C4-2B (cell line): ENCODE measurements around the gene INPP4A.

Experiments used
- H3K27ac ChIP-seq: fragments of 450-650 bp; 2 replicates; pipeline ENCODE4 v1.5.1; 2017
- CTCF ChIP-seq: fragments of 450-650 bp; conservative IDR thresholded peaks from 2 replicates; pipeline ENCODE4 v1.5.1; 2017; ENCODE audit warnings: mild to moderate bottlenecking
- ZFX ChIP-seq: fragments of 450-650 bp; IDR thresholded peaks from 2 replicates; pipeline ENCODE4 v1.6.1; 2017

The INPP4A gene

GRCh38 chr2:98503481-98504105 is 58.9 kb downstream of the INPP4A start:
- no peak overlapping the region for H3K27ac ChIP-seq
- no peak for TF ChIP-seq CTCF
- no peak for TF ChIP-seq ZFX

GRCh38 chr2:98504381-98505109 is 59.9 kb downstream of the INPP4A start:
- no peak overlapping the region for H3K27ac ChIP-seq
- no peak for TF ChIP-seq ZFX
- no peak for TF ChIP-seq CTCF

GRCh38 chr2:98505311-98505808 is 60.7 kb downstream of the INPP4A start:
- TF ChIP-seq CTCF (no peak), ZFX (no peak)
- H3K27ac ChIP-seq: no peak overlapping the region

- no peak overlapping the region for H3K27ac ChIP-seq
Observed at GRCh38 chr2:98505971-98506664, 61.5 kb downstream of the INPP4A start.

GRCh38 chr2:98506881-98507280 is 62.2 kb downstream of the INPP4A start:
- TF ChIP-seq ZFX: no peak
- no peak for TF ChIP-seq CTCF

More at GRCh38 chr2:98505971-98506664, 61.5 kb downstream of the INPP4A start:
- no peak for TF ChIP-seq ZFX
- TF ChIP-seq CTCF: no peak

GRCh38 chr2:98507461-98507860 is 62.8 kb downstream of the INPP4A start:
- TF ChIP-seq CTCF: no peak
- no peak for TF ChIP-seq ZFX
- no peak overlapping the region for H3K27ac ChIP-seq

More at GRCh38 chr2:98506881-98507280, 62.2 kb downstream of the INPP4A start:
- H3K27ac ChIP-seq: no peak overlapping the region
